GM19025 (cell line): ENCODE results near the gene RNF103.
A peak's percentile ranks its signal among the peaks of the same experiment; 100 is the strongest.

Source experiments
- ATAC-seq: cut with Tn5 transposase; IDR thresholded peaks from one replicate; pipeline ENCODE4 v1.9.1; 2021; ENCODE audit warnings: mild to moderate bottlenecking, low read depth, moderate library complexity; ENCODE audit not compliant: unreplicated experiment

RNF103 gene

DNA sequence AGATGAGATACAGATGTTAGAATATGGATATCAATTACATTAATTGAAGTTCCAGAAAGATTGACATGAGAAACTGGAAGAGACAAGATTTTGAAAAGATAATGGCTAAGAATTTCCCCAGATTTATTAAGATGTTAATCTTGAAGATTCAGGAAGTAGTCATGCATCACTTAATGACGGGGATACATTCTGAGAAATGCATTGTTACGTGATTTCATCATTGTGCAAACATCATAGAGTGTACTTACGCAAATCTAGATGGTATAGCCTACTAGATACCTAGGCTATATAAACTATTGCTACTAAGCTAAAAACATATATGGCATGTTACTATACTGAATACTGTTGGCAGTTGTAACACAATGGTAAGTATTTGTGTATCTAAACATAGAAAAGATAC, 53.6 kb downstream of the RNF103 start:
- ATAC-seq, result no peak

DNA sequence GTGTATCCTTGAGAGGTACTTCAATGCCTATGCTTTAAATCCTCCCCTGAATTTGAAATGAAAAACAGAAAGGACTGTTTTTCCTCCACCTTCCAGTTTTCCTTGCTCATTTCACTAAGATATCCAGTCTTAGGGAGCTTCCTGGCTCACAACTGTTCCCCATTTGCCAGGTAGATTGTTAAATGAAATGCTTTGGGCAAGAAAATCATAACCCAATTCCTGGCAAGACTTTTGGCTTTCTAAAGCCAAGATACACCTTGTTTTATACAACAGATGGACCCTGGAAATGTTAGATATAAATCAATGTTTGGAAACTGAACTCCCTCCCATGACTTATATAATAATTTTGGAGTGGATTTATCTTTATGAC, 56.9 kb downstream of the RNF103 start:
- ATAC-seq, result no peak

DNA sequence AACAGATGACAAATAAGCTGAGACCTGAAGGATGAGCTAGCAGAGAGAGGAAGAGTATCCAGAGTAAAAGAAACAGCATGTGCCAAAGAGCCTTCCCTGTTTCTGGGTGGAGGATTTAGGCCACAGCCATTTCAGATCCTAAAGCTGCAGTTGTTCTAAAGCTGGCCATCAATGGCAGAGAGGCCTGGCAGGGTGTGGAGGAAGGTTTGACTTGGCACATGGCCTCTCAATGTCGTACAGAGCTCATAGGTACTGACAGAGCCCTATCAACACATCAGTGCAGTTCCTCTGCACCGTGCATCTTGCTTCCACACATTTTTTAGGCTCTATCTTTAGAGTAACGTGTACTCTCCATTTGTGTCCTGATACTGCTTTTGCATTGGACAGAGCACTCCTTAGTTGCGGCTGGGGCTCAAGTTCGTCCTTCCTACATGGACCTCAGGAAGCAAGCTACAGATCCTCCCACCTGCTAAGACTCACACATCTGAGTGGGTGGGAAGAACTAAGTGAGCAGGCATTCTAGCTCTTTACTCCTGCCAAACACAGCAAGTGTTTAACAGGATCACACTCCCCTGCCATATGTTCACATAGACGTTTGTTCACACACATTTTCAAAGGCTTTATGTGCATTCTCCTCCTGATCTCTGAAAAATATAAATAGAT, 57.4 kb downstream of the RNF103 start:
- no peak for ATAC-seq

DNA sequence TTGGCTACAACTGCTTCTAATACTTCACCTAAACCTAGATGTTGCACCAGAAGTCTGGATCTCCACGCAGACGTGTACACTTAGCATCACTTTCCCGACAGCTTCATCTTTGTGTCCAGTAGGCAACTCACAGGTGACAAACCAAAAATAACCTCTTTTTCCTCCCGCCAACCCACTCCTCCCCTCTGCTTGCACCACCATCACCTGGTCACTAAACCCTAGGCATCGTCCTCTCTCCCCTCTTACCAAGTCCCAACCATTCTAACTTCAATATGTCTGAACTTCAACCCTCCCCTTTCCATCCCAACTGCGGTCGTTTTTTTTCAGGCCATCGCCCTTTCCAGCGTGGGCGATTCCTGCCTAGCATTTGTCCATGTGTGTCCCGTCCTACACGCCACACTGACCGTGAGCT, 60.0 kb downstream of the RNF103 start:
- ATAC-seq, result no peak

- peak; percentile 90 for ATAC-seq
Observed at GRCh38 chr2:86562922-86563649, 60.6 kb downstream of the RNF103 start, which contains the start of gene CHMP3. CHMP3 (minus strand) TSS chr2:86563443; CDS start chr2:86563348, 95 bp downstream.

DNA sequence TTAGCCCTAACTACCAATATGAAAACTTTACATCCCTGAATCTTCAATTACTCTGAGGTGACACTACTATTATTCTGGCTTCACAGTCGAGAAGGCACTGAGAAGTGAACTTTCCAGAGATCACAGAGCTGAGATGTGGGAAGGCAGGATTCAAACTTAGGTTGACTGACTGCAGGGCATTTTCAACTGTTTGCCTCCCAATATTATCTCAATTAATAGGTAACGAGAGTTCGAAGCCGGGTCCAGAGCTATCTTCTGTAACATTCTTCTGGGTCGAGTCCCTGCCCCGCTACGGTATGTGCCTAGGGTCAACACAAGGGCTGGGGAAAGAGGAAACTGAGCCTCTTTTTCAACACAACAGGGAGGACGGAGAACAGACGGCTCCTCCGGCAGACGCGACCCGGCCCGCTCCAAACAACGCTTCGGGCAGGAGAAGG, 61.2 kb downstream of the RNF103 start:
- ATAC-seq, result no peak

GRCh38 chr2:86557836-86558235, 65.8 kb downstream of the RNF103 start:
- no peak for ATAC-seq

GRCh38 chr2:86556508-86556907, 67.2 kb downstream of the RNF103 start:
- ATAC-seq, result no peak
